GM18502 (cell line): ENCODE data around the gene SPRR2G.
"Not testable (repeated sequence)": the region's sequence is repeated elsewhere in the genome, so short reads cannot be mapped to it uniquely, and the experiment has no call there.

ENCODE experiments used
- ATAC-seq: cut with Tn5 transposase; IDR thresholded peaks from one replicate; pipeline ENCODE4 v1.9.1; 2021; ENCODE audit warnings: mild to moderate bottlenecking; ENCODE audit not compliant: unreplicated experiment, poor library complexity

SPRR2G gene

DNA sequence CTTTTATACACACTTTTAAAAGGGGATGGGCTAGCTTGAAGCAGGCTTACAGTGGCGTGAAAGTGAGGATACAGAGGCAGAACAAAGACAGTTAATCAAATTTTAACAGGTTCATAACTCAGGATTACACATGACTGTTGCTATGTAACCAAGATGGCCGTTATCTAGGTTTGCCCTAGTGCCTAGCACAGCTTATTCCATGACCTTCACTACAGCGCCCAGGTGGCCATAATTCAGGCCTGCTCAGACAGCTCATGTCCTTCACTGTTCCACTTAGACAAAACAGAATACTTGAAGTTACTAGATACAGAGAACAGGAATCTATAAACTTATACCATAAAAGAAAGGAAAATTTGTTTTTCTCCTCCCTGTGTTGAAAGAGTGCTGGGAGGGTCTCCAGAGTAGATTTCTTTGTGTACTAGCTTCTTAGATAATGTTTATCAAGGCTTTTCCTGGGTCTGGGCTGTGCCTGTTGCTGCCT is 31.2 kb downstream of the SPRR2G start:
- no peak for ATAC-seq

DNA sequence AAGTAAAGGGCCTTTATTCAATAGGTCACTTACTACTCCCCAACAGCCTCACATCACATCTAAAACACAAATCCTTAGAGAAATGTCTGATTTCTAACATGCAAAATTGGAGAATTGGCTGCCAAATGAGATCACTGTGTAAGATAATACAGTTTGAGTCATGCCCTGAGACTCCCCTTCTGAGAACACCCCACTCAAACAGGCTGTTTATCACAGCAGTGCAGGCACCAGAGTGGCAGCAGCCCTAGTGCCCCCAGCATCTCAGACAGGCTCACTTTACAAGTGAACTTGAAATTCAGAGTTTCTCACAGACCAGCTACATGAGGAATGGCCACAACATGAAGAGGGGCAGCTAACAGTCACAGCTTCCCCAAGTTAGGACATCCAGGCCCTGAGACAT is 35.4 kb downstream of the SPRR2G start:
- not testable (repeated sequence) for ATAC-seq

DNA sequence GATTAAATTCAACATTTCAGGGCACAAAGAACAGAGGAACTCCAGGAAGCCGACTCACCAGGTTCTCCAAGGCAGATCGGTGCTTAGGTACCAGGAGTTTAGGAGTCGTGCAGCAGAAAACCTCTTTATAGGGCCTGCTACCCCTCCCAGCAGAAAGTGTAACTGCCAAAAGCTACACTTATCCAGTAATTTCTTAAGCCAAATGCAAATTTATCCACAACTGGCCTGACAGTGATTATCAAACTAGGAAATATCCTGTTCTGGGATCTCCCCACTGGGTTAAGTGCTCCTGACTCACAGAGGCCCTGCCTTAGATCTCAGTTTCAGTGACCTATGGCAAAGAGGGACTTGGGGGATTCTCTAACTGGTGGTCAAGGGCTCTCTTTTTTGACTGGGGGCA is 37.3 kb downstream of the SPRR2G start, which contains the start of gene SPRR2F:
TSS of gene SPRR2F (minus strand) at position 101 of the 400 bp plus-strand sequence. CDS start 783 bp downstream, outside the sequence.
- ATAC-seq, result no peak

DNA sequence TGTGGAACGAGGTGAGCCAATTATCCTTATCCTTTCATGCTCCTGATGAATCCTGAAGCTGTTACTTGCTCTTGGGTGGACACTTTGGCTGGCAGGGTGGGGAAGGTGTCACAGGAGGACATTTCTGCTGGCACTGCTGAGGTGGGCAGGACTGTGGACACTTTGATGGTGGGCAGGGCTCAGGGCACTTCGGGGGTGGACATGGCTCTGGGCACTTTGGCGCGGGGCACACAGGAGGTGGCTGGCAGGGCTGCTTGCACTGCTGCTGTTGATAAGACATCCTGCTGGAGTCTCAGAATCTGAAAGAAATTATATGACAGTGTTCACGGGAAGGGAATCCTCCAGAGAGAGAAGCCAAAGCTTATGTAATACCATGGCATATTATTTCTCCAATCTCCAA is 38.2 kb downstream of the SPRR2G start:
- ATAC-seq, result not testable (repeated sequence)

DNA sequence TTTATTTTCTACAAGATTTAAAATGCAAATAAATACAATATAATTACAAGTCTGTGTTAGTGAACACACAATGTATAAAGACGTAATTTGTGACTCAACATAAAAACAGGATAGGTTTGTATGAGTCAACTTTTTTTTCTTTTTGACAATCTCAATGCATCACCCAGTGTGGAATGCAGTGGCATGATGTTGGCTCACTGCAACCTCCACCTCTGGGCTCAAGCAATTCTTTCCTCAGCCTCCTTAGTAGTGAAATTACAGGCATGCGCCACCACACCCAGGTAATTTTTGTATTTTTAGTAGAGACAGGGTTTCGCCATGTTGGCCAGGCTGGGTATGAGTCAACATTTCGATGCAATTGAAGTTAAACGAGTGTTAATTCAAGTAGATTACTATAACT is 50.4 kb downstream of the SPRR2G start:
- ATAC-seq, result no peak
